HG03439 (cell line): ENCODE measurements around the gene RAB1A.

Source experiments
- ATAC-seq: cut with Tn5 transposase; IDR thresholded peaks from one replicate; pipeline ENCODE4 v1.9.1; 2021; ENCODE audit warnings: mild to moderate bottlenecking, moderate library complexity; ENCODE audit not compliant: unreplicated experiment

RAB1A gene

GRCh38 chr2:65097844-65098243 lies 32.1 kb downstream of the RAB1A start:
- no peak for ATAC-seq

- ATAC-seq: no peak
Observed at GRCh38 chr2:65096948-65097347, 33.0 kb downstream of the RAB1A start.

- no peak for ATAC-seq
Observed at GRCh38 chr2:65093211-65093610, 36.7 kb downstream of the RAB1A start.

- no peak for ATAC-seq
Observed at GRCh38 chr2:65092791-65093190, 37.1 kb downstream of the RAB1A start.

- ATAC-seq: no peak
Observed at GRCh38 chr2:65085148-65085547, 44.8 kb downstream of the RAB1A start.

DNA sequence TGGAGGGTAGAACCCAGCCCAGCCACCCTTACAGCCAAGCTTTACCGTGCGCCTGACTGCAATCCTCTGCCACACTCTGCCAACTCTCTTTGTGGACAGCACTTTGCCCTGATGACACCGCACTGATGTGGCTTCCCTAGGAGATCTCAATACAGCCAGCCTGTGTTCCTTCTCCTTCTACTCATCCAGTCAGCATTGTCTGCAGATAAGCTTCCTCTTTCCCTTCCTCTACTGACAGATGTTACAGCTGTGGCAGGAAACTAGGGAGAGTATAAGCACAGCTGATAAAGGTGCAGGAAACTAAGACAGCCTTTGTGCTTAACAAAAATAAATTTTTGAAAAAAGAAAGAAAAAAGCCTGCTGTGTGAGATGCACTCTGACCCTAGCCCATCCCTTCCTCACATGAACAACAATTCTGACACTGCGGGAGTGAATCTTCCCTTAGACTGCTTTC lies 48.6 kb downstream of the RAB1A start:
- no peak for ATAC-seq

DNA sequence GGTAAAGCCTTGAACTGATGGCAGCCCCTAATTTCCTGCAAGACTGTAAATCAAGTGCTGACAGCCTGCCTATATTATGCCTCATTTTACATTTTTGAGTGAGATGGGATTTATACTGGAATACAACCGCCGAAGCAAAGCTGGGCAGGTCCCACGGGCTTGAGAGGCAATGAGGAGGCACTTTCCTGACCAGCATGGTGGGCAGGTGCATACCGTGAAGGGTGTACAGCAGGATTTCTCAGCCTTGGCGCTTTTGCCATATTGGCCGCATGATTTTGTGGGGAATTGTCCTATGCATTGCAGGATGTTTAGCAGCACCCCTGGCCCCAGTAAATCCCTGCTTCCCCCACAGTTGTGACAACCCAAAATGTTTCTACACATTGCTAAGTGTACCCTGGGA lies 50.9 kb downstream of the RAB1A start:
- no peak for ATAC-seq

DNA sequence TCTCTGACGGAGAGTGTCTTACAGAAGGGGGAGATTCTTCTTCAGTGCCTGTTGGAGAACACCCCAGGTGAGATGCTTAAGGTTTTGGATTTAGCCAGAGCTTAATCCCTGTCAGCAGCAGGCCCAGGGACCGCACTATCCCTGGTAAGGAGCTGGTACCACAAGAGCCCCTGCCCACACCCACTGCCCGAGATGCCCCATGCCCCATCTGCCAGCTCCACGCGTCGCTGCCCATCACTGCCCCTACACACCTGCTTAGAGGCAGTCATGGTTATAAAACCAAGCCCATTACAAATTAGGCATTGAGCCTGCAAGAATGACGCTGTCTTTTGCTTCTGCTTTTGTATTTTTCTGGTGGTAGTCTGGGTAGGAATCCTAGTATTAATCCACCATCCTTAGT lies 52.0 kb downstream of the RAB1A start:
- ATAC-seq: no peak

DNA sequence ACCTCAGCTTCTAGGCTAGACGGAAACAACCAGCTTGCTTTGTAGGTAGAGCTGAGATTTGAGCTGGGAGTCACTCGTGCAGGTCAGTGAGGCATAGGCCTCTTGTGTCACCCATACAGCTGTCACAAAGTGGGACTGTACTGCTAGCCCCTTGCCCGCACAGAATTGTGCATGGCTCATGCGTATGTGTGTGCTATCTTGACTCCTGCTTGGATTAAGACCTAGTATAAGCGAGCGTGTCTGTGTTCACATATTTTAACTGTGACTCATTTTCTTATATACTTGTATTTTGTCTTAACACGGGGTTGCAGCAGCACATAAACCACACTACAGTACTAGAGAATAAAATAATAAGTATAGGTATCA lies 53.6 kb downstream of the RAB1A start:
- no peak for ATAC-seq

DNA sequence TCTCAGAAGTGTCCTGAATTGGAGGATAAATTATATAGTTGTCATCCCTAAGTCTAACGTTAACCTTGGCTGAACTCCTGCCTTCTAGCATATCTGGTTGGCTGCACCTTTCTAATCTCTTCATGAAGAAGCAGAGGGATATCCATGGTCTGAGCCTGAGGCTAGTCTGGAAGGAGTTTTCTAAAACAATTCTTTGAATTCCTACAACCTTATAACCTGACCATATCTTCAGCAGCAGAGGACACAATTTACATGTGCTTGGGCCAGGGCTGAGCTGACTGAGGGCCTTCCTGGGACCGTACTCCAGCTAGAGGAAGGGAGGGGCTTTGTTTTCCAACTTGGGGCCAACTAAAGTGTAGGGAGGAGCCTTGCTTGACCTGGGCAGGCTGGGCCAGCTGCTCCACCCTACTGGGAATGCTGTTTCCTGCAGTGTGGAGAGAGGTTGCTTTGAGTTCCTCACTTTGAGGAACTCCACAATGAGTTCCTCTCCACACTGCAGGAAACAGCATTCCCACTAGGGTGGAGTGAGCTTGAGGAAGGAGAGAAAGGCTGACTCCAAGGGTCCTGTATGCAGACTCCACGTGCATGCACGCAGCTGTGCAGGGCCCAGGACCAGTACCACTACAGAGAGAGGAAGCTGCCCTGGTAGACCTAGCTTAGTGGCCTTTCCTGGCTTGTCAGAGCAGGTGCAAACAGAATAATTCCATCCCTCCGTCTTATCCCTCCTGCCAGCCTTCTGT lies 54.1 kb downstream of the RAB1A start:
- no peak for ATAC-seq

DNA sequence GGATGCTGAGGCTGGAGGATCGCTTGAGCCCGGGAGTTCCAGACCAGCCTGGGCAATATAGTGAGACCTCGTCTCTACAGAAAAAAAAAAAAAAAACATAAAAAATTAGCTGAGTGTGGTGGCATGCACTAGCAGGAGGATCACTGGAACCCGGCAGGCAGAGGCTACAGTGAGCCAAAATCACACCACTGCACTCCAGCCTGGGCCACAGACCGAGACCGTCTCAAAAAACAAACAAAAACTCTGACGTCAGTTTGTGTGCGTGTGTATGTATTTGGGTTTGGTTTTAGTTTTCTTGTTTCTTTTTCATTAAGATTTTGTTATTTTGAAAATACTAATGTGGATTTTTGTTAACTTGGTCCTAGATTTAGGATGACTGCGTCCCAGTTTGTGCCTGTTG lies 54.7 kb downstream of the RAB1A start:
- no peak for ATAC-seq

DNA sequence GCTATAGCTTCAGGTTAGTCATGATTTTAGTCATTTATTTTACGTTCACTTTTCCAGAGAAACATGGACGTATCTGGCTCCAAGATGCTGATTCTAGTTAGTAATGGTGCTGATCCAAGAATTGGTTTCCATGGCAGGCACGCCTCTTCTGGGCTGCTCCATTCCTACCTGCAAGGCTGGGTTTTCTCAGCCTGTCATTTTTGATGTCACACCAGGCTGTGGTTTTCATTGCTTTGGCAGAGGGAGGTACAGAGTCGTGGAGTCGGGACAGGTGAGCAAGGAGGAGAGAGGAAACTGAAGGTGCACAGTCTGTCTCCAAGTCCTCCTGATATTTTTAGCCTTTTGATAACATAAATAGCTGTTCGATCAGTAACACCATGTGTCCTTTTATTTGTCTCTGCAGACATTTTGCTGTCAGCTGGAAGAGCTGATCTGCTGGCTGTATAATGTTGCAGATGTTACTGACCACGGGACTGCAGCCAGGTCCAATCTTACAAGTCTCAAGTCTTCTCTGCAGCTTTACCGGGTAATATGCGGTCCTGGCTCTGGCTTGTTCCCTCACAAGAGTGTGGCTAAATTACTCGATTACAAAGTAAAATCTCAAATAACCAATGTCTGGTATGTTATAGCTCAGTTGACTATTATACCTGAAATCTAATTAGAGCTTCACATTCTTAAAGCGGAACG lies 55.9 kb downstream of the RAB1A start:
- no peak for ATAC-seq

DNA sequence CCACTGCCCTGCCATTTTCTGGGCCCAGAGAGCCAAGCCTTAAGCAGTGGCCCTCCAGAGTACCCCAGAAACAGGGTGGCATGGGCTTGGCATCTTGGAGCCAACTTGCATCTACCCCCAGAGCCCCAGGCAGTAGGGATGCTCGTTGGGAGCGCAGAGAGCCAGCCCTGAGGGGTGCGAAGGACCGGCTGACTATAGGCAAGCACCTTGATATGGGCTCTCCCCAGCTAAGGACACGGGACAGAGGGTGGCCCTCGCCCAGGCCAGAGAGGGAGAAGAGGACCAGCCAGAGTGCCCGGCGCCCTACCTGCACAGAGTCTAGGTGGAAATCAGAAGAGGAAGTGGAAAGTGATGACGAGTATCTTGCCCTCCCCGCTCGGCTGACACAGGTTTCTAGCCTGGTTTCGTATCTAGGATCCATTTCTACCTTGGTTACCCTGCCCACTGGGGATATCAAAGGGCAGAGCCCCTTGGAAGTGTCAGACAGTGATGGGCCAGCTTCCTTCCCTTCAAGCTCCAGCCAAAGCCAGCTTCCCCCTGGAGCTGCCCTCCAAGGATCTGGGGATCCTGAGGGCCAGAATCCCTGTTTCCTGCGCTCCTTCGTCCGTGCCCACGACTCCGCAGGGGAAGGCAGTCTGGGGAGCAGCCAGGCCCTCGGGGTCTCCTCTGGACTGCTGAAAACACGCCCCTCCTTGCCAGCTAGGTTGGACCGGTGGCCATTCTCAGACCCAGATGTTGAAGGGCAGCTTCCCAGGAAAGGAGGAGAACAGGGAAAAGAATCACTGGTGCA lies 57.5 kb downstream of the RAB1A start:
- peak; percentile 44 for ATAC-seq

- peak; percentile 6 for ATAC-seq
Observed at GRCh38 chr2:65071499-65072180, 58.3 kb downstream of the RAB1A start.

GRCh38 chr2:65070856-65071255 lies 59.0 kb downstream of the RAB1A start:
- no peak for ATAC-seq

DNA sequence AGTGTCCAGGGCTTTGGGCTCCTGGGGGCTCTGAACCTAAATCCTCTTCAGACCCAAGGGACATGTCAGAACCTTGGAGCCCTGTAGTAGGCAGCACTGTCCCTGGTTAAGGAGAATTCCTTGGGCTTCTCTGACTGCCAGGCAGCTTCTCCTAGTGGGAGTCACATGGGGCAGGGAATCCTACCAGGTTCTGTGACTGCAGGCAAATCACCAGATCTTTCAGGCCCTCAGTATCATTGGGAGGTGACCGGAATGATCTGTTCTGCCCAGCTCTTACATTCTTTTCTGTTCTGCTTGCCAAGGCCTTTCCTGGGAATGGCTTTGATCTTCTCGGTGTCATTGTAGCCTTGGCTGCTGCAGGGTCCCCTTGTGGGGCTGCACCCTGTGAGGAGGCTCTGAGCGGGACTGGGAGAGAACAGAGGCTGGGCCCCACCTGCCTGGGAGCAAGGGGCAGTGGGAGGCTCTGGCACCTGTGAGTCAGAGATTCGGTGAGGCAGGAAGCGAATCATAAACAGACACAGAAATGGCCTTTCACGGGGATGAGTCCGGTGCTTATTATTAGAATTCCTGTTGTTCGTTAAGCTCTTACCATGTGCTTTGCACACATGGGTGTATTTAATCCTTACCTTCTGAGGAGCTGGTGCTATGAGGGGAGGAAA lies 59.6 kb downstream of the RAB1A start:
- no peak for ATAC-seq

GRCh38 chr2:65069439-65069824 lies 60.5 kb downstream of the RAB1A start:
- ATAC-seq: no peak

DNA sequence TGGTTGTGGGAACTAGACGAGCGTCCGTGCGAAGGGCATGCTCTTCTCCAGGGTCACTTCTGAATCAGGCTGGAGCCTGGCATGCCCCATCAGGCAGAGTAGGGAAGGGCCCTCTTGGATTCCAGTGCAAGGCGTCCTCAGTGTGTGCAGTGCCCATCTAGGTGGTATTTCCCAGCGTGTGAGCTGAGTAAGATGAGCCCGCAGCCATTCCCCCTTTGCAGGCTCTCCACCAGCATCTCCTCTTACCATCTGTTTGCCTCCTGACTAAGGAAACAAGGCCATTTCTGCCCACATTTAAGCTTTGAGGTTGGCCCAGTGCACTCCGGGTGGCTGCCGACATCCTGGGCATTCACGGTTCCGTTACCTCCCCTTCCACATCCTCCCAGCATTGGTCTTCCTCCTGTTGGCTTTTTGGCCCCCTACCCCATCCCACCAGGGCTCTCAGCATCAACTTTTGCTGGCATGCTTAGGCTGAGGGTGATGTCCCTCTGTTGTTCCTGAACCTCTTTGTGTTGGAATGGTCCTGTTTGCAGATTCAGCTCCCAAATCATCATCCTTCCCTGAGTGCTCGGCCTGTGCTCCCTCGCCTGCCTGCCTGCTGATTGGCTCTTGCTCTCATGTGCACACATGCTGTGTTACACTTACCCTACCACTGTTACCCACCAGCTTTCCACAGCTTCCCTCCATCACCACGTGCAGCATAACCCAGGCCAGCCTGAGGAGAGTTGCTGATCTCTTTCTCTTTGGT lies 61.9 kb downstream of the RAB1A start:
- no peak for ATAC-seq

- ATAC-seq: peak; percentile 69
Observed at GRCh38 chr2:65064728-65065552, 65.0 kb downstream of the RAB1A start.
